Endothelial cell of umbilical vein (primary cell): ENCODE data around the gene FAM228B. TPM values are rescaled to one million over a fixed set of nuclear protein-coding genes. Genes with fewer than 3 reads are reported as not detected.

Source experiments
- BruUV-seq: library from RNA; stranded (reverse); fragments of 400-500 nt; replicated peaks from 2 replicates; lab custom pipeline; 2021; lab: Mats Ljungman, UMichigan
- CTCF ChIA-PET: fragments of 300-600, 350-600 bp; sonication (Branson Sonifier 250); formaldehyde crosslinking; loops from one replicate; lab custom pipeline; 2021; ENCODE audit warnings: antibody characterized with exemption, inconsistent platforms; lab: Charles Lee
- POLR2A ChIA-PET: fragments of 300-600, 350-600 bp; sonication (Branson Sonifier 250); formaldehyde crosslinking; loops from one replicate; lab custom pipeline; 2021; ENCODE audit warnings: antibody characterized with exemption, inconsistent platforms; lab: Charles Lee
- DNase-seq: peaks from one replicate; pipeline ENCODE4 v3.0.0-alpha.2; 2011; ENCODE audit warnings: low read depth, low spot score
- FAIRE-seq: peaks from 2 replicates; lab custom pipeline; 2011; peaks lifted over from hg19 to GRCh38; lab: Jason Lieb, UNC
- H2AFZ ChIP-seq: 2 replicates; pipeline ENCODE4 v1.6.0; 2012; ENCODE audit warnings: low read depth, low read length, control low read depth, inconsistent platforms
- H3K27ac ChIP-seq: 2 replicates; pipeline ENCODE4 v1.5.1; 2011; ENCODE audit warnings: low read depth, mild to moderate bottlenecking, control low read depth, low read length, moderate library complexity; ENCODE audit not compliant: insufficient read depth
- H3K27me3 ChIP-seq, 2 experiments: 2 replicates each; pipeline versions ENCODE4 v1.6.0 to v1.6.1; 2011; ENCODE audit warnings: low read length in 2 of 2, mixed read lengths in 1 of 2; ENCODE audit not compliant: control insufficient read depth in 2 of 2, insufficient read depth in 2 of 2
- H3K36me3 ChIP-seq, 2 experiments: 2 replicates in 1 of 2; 3 replicates in 1 of 2; pipeline ENCODE4 v1.5.1; 2011; ENCODE audit warnings: low read length in 2 of 2, mild to moderate bottlenecking in 1 of 2, moderate library complexity in 1 of 2; ENCODE audit not compliant: control insufficient read depth in 2 of 2, insufficient read depth in 2 of 2; ENCODE audit errors: extremely low read depth in 1 of 2
- H3K4me1 ChIP-seq: 3 replicates; pipeline ENCODE4 v1.5.1; 2011; ENCODE audit warnings: mild to moderate bottlenecking, low read length; ENCODE audit not compliant: control insufficient read depth, insufficient read depth; ENCODE audit errors: extremely low read depth
- H3K4me2 ChIP-seq: 2 replicates; pipeline ENCODE4 v1.6.1; 2011; ENCODE audit warnings: low read length, control low read depth, mixed read lengths; ENCODE audit not compliant: insufficient read depth
- H3K4me3 ChIP-seq, 3 experiments: fragments of 200-600 bp in 1 of 3; sonication (generic), shearing (Covaris generic) in 1 of 3; replicated peaks in 1 of 3; 2 replicates each; pipeline ENCODE4 v1.5.1; 2011 to 2016; ENCODE audit warnings: control low read depth in 3 of 3, low read length in 3 of 3, mild to moderate bottlenecking in 2 of 3, inconsistent platforms in 1 of 3, low read depth in 1 of 3, moderate library complexity in 1 of 3; ENCODE audit not compliant: insufficient read depth in 1 of 3
- H3K79me2 ChIP-seq: 2 replicates; pipeline ENCODE4 v1.6.0; 2012; ENCODE audit warnings: low read length, inconsistent platforms; ENCODE audit not compliant: control insufficient read depth, insufficient read depth
- H3K9ac ChIP-seq: replicated peaks from 2 replicates; pipeline ENCODE3; 2011; ENCODE audit warnings: low read length, control low read depth; ENCODE audit not compliant: insufficient read depth; ENCODE audit errors: extremely low read depth
- H3K9me1 ChIP-seq: replicated peaks from 3 replicates; pipeline ENCODE4 v1.6.0; 2011; ENCODE audit warnings: mild to moderate bottlenecking, low read length; ENCODE audit not compliant: control insufficient read depth, insufficient read depth; ENCODE audit errors: extremely low read depth
- H3K9me3 ChIP-seq: replicated peaks from 2 replicates; pipeline ENCODE4 v1.5.1; 2012; ENCODE audit warnings: low read length, inconsistent platforms; ENCODE audit not compliant: control insufficient read depth, insufficient read depth
- H4K20me1 ChIP-seq: replicated peaks from 2 replicates; pipeline ENCODE3; 2011; ENCODE audit warnings: mild to moderate bottlenecking, low read length; ENCODE audit not compliant: control insufficient read depth, insufficient read depth; ENCODE audit errors: extremely low read depth
- CTCF ChIP-seq, 2 donors: IDR thresholded peaks; 1 replicate in 1 of 2; 2 replicates in 1 of 2; pipeline ENCODE4 v1.5.1; 2011; ENCODE audit warnings: low read length in 2 of 2, mild to moderate bottlenecking in 2 of 2, moderate library complexity in 2 of 2, control low read depth in 1 of 2, inconsistent platforms in 1 of 2, low read depth in 1 of 2; ENCODE audit not compliant: insufficient read depth in 1 of 2; ENCODE audit errors: extremely low read depth in 1 of 2
- EZH2 ChIP-seq: IDR thresholded peaks from 2 replicates; pipeline ENCODE4 v1.6.1; 2012; ENCODE audit warnings: borderline replicate concordance, low read depth, mild to moderate bottlenecking, moderate library complexity, low read length, inconsistent platforms; ENCODE audit not compliant: severe bottlenecking
- FOS ChIP-seq: IDR thresholded peaks from 2 replicates; pipeline ENCODE4 v1.6.1; 2011; ENCODE audit warnings: mild to moderate bottlenecking, low read length, moderate library complexity, borderline replicate concordance; ENCODE audit not compliant: insufficient read depth
- GATA2 ChIP-seq: IDR thresholded peaks from 2 replicates; pipeline ENCODE4 v1.7.0; 2011; ENCODE audit warnings: low read depth, mild to moderate bottlenecking, moderate library complexity, mixed read lengths, low read length; ENCODE audit not compliant: insufficient read length, insufficient read depth
- JUN ChIP-seq: IDR thresholded peaks from 2 replicates; pipeline ENCODE4 v1.6.1; 2011; ENCODE audit warnings: borderline replicate concordance, low read depth; ENCODE audit not compliant: insufficient read length, insufficient read depth
- MAX ChIP-seq: IDR thresholded peaks from 2 replicates; pipeline ENCODE4 v1.6.1; 2011; ENCODE audit not compliant: insufficient read depth, insufficient read length
- MYC ChIP-seq: IDR thresholded peaks from one replicate; pipeline ENCODE4 v1.6.1; 2011; ENCODE audit warnings: mild to moderate bottlenecking, low read depth, low read length
- POLR2A ChIP-seq: IDR thresholded peaks from 2 replicates; pipeline ENCODE4 v1.6.1; 2012; ENCODE audit warnings: low read depth, mild to moderate bottlenecking, control low read depth, low read length
- POLR2AphosphoS5 ChIP-seq: IDR thresholded peaks from 2 replicates; pipeline ENCODE4 v1.6.1; 2012; ENCODE audit warnings: low read depth, mild to moderate bottlenecking, control low read depth, low read length, moderate library complexity; ENCODE audit not compliant: insufficient read depth
- dilution Hi-C: fragments of 300-500 bp; cut with MboI; formaldehyde crosslinking; loops from one replicate; pipeline ENCODE4 v1.15.0; 2019; ENCODE audit warnings: low sequenced_read_pairs; ENCODE audit not compliant: extremely low pct_ligation_motif_present
- intact Hi-C: fragments of 100-400 bp; cut with micrococcal nuclease; formaldehyde crosslinking; loops from one replicate; pipeline ENCODE4 v1.10.0; 2022
- polyA plus RNA-seq, 4 experiments: library from polyadenylated mRNA; depleted of rRNA in 3 of 4; stranded (reverse) in 3 of 4; unstranded in 1 of 4; fragments of >200 nt; gene quantifications; 2 replicates each; pipeline versions ENCODE4 v1.2.1 to v1.2.3, GENCODE V29; 2011 to 2012; ENCODE audit warnings: missing spikeins in 1 of 4
- total RNA-seq: library from RNA; stranded (reverse); gene quantifications from 2 replicates; pipeline ENCODE4 v1.2.3, GENCODE V29; 2021

The FAM228B gene
- total and polyA plus RNA-seq, 2 donors (not counting 3 experiments of a cell fraction or from before 2014, with no cell fraction given), result 1.6 to 11.9 TPM

- no peaks in the 10 kb centered on the region for H3K9me3 ChIP-seq
- H3K79me2 ChIP-seq, result peaks cover 2% of the 10 kb centered on the region
- ChIA-PET POLR2A (no interaction called here), CTCF (interaction anchor here (1.0 to 5.0 kb wide), 4 partner anchors 10 to 196 kb away, joined by 3 to 43 read pairs (median 4); partner anchors contain the start of genes ATAD2B, TP53I3 and WDCP)
- dilution Hi-C loops, result no loop called here
- peak; percentile 40 for FAIRE-seq
- peak; percentile 12 for DNase-seq
- peak overlapping the region; percentile 77 for H3K27ac ChIP-seq
- intact Hi-C loops, result loop anchor here (1.0 kb wide), 1 partner anchor 38 kb away; the partner anchor contains the start of gene TP53I3
- peaks cover 22% of the 10 kb centered on the region for H3K4me1 ChIP-seq
- TSS peak; percentile 65 for BruUV-seq
- peak overlapping the region; percentile 84 for H3K9ac ChIP-seq
- no peaks in the 10 kb centered on the region for H3K36me3 ChIP-seq
- H2AFZ ChIP-seq, result peak overlapping the region; percentile 79
- H3K9me1 ChIP-seq, result no peaks in the 10 kb centered on the region
- H4K20me1 ChIP-seq, result no peaks in the 10 kb centered on the region
- H3K27me3 ChIP-seq, result no peaks in the 10 kb centered on the region
- TF ChIP-seq GATA2 (no peak), JUN (no peak), EZH2 (no peak), POLR2AphosphoS5 (no peak), CTCF (IDR thresholded peaks at IDR 0.05; ENCODE audit: extremely low read depth in 1 of 2, insufficient read depth in 1 of 2, low read depth in 1 of 2, low read length in 2 of 2) (no peak), FOS (no peak), MAX (no peak), MYC (no peak), POLR2A (no peak)
- peak overlapping the region; percentile 50 to 94 (median 73) for H3K4me3 ChIP-seq
- peak overlapping the region; percentile 90 for H3K4me2 ChIP-seq
Measured at GRCh38 chr2:24122366-24123194, 689 bp upstream of the FAM228B start.
